ENCODE data around the gene SLC36A2.
"Not testable (repeated sequence)": the region's sequence is repeated elsewhere in the genome, so short reads cannot be mapped to it uniquely, and the experiment has no call there.

Gene SLC36A2

DNA sequence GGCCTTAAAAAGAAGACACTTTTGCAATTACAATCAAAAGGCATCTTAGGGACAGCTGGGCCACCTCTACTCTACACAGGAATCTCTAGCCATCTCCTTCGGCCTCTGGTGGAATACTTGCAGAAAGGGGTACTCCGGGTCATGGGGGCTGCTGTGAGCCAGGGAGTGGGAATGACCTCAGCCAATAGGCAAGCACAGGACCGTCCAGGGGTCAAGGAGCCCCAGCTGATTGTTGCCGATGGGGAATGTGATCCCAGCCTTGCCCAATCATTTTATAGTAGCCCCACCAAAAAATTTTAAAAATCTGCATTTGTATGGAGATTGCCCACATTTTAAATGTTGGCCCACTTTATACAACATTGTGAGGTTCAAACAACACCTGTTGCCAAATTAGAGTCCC lies 26.9 kb downstream of the SLC36A2 start:
- DNase-seq: no peak

DNA sequence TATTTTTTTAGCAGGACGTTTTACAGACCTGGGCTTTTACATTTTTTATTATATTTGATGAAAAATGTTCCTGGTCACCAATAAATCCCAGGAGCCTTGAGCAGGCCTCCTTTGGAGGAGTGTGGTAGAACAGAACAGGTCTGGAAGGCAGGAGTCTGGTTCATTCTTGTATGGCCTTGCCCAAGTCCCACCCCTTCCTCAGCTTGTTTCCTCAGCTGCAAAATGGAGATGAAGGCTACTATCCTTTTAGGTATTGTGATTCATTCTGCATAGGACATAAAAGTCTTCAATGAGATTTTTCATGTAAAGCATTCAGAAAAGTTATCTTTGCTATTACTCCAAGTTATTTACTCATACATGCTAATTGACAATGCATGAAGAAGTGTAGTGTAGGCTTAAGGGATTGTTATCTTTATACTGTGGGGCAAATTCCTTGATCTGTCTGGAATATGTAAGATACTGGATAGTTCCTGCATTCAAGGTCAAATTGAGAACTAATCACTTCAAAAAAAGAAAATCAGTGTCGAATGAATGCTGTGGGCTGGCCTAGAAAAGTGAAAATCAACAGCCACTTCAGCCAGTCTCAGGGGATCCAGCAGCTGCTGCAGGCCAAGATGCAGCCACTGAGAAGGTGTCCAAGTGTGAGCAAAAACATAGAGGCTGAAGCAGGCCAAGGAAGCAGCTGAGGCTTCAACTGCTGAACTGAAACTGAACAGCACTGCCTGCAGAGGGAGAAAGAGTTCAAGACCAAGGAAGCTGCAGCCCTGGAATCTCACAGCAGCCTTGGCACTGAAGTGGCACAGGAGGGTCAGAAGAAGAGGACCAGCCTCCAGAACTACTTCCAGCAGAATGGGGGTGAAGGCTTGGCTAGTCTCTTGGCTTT lies 28.3 kb downstream of the SLC36A2 start:
- DNase-seq: no peak

DNA sequence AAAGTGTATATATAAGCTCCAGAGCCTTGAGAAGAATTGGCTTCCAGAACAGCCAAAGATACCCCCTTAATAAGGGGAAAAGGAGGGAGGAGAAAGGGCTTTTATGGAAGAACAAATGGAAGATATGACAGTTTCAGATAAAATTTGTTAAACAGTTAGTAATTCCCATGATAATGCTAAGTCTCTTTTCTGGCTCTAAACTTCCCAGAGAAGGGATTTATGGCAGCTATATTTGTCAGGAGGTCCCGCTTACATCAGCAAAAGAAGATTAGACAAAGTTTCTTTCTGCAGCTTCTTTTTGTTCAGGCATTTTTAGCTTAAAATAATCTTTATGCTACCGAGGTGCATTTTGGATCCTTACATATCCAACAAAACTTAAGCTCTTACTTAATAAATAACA lies 29.5 kb downstream of the SLC36A2 start:
- no peak for DNase-seq

DNA sequence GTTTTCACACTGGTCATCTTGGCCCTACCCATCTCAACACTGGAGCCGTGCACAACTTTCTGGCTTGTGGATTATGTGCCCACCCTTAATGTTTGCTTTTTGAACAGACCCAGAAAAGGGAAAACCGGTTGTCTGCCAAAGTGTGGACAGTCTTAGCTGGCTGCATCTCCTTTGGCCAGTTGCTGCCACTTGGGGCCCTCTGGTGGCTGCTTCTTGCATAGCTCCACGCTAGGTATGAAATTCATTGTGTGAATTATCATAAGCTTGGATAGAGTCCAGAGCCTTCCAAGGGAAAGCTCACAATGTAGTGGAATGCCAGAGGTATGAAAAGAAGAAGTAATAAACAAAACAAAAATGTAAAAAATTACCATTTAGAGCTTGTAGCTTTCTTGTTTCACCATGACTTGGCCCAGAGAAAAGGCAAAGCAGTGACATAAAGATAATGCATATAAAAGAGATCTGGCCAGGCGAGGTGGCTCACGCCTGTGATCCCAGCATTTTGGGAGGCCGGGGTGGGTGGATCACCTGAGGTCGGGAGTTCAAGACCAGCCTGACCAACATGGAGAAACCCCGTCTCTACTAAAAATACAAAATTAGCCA lies 31.3 kb downstream of the SLC36A2 start:
- peak; percentile 33 to 38 for DNase-seq

DNA sequence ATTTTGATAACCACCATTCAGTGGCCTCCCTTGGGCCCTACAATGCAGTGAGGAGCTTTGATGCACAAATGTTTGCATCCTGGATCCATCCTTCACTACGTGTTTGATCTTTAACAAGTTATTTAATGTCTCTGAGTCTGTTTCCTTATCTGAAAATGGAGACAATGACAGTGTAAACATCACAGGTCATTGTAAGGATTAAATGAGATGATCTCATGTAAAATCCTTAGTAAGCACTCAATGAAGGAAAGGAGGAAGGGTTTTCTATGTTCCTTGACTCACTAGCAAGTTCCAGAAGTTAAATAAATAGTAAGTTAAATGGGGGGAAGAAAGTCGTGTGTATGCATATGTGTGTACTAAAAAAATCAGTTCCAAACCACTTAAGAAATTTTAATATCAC lies 34.0 kb downstream of the SLC36A2 start:
- DNase-seq: no peak

DNA sequence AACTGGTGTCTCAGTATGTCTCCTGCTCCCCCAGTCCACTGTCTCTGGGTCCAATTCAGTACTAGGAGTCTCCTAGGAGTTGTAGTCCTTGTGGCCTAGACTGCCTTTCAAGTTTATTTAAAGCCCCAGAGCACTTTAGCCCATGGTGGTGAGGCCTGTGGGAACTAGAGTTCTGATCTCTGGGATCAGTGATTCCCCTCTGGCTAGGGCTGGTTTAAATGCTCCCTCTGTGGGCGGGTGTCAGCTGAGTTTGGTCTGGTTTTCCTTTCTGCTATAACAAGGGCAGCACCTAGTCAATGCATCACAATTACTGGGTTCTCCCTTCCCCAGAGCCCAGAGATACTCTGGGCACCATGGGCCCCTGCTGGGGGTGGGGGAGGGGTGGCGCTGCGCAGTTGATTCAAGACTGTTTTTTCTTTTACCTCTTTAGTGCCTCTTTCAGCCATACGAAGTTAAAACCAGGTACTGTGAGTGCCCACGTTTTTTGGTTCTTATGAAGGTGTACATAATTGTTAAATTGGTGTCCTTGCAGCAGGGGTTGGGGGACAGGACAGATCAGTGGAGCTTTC lies 34.5 kb downstream of the SLC36A2 start:
- no peak for DNase-seq

DNA sequence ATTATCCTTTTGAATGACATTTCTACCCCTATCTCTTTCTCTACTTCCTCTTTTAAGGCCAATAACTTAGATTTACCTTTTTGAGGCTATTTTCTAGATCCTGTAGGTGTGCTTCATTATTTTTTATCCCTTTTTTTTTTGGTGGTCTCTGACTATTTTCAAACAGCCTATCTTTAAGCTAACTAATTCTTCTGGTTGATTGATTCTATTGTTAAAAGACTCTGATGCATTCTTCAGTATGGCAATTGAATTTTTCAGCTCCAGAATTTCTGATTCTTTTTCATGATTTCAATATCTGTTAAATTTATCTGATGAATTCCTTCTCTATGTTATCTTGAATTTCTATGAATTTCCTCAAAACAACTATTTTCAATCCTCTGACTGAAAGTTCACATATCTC lies 36.4 kb downstream of the SLC36A2 start:
- no peak for DNase-seq

DNA sequence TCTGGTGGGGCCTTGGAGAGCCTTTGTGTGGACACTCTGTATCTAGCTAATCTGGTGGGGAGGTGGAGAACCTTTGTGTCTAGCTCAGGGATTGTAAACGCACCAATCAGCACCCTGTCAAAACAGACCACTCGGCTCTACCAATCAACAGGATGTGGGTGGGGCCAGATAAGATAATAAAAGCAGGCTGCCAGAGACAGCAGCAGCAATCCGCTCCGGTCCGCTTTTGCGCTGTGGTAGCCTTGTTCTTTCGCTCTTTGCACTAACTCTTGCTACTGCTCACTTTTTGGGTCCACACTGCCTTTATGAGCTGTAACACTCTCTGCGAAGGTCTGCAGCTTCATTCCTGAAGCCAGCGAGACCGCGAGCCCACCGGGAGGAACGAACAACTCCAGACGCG lies 37.5 kb downstream of the SLC36A2 start:
- DNase-seq: not testable (repeated sequence)

DNA sequence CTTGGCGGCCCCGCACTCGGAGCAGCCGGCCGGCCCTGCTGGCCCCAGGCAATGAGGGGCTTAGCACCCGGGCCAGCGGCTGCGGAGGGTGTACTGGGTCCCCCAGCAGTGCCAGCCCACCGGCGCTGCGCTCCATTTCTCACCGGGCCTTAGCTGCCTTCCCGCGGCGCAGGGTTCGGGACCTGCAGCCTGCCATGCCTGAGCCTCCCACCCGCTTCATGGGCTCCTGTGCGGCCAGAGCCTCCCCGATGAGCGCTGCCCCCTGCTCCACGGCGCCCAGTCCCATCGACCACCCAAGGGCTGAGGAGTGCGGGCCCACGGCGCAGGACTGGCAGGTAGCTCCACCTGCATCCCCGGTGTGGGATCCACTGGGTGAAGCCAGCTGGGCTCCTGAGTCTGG lies 38.1 kb downstream of the SLC36A2 start:
- not testable (repeated sequence) for DNase-seq

DNA sequence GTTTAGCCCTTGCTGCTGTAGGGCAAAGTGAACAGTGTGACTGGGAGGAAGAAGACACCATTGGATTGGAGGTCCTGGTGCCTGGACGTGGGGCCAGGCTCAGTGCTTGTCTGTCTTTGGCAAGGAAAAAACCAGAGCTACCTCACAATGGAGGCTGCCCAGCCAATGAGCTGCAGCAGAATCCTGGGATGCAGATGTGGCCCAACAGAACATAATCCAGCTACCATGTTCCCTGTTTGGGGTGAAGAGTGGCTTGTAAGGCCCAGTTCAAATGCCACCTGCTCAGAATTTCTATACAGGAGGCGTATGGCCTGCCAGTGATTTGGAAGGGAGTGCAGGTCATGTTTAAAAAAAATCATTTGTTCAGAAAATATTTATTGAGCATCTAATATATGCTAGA lies 43.7 kb downstream of the SLC36A2 start, which contains the start of gene SLC36A3:
SLC36A3 (minus strand) TSS at position 101 of the 400 bp plus-strand sequence. CDS start 412 bp downstream, outside the sequence.
- no peak for DNase-seq

DNA sequence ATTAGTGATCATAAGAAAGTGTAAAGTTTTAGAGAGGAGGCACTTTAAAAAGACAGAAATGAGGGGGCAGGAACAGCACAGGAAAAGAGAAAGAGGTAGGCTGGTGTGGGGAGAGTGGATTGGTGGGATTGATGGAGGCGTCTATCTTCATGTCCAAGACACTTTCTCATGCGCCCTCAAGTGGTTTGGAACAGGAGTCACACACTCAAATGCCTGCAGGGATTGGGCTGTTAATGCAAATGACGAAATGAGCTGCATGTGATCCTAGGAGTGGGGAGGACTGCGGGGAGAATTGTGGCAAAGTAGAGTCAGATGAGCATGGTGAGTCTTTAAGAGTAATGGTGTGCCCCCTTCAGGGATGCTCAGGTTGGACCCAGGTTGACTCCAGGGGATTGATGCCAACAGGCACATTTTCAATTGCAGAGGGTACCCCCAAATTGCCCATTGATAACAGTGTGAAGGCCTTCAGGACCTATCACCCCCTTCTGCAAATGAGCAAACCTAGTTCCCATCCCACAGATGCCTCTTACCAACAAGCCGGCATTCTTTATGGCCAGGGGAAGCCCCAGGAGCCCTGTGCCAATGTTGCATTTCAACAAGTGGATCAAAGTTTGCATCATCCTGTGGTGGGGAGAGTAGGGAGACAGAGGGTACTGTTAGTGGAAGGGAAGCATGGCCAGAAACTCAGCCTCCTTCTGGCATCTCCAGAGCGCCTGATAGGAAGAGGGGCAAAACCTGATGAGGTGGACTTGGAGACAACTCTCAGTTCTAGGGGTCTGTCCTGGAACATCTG lies 49.1 kb downstream of the SLC36A2 start:
- no peak for DNase-seq

DNA sequence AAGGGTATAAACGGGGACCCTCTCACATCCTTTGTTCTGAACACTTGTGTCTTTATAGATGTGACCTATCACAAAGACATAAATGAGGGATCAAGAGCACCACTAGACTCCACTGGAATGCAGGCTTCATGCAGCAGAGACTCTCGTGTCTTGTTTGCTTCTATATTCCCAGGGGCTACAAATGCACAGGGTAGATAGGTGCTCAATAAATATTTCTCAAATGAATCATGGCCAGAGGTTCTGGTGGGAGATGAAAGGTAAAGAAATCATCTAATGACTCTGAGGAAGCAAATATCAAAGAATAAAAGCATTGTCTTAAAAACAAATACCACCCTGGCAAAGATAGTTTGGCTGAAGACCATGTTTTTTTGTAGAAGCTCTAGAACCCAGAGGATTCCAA lies 50.4 kb downstream of the SLC36A2 start:
- DNase-seq: no peak

DNA sequence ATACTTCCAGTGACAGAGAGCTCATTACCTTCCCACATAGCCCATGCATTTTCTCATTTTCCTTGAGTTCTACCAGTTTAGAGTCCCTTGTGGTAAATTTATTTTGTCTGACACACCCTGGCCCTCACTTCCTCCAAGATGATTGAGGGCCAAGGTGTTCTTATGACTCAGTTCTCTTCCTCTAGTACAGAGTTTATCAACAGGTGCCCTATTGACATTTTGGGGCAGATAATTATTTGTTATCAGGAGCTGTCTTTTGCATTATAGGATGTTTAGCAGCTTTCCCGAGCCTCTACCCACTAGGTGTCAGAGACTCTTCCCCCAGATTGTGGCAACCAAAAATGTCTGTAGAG lies 50.9 kb downstream of the SLC36A2 start:
- no peak for DNase-seq

DNA sequence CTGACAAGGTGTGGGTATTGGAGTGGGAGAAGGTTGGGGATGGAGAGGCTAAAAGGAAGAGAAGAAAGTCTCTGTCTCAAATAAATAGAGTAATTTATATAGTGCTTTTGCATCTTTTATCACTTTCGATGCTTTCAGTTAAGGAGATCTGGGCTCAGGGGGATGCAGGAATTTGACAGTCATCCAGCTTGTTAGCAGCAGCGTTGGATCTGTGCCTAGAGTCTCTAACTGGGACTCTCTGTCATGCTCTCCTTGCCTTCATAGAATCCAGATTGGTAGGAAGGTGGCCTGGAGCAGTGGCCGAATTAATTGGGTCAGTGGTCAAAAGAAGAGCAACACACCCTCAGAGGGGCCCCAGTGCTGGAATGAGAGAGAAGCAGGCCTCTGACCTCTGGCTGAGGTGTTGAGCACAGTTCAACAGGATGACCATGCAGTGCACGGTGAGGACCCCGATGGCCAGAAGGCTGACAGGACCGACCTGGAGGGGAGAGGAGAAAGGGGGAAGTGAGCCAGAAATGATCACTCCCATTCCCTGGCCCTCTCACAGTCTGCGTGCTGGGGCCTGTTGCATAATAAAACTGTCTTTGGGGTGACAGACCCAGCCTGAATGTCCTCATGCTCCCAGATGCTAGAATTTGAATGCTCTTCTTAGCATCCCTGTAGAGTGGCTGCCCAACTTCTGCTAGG lies 51.4 kb downstream of the SLC36A2 start:
- DNase-seq: no peak

DNA sequence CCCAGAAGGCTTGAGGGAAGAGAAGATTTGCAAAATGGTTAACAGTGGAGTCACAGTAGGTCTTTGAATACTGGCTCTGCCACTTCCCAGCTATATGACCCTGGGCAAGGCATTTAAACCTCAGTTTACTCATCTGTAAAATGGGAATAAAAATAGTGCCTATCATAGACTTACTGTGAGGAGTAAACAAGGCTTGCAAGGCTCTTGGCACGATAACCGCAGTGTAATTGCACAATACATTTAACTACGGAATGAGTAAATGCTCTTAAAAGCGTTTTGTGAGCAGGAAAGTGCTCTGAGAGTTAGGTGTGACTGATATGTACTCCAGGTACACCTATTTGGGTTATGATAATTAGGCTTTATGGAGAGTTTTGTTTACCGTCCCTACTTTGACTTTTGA lies 52.2 kb downstream of the SLC36A2 start:
- no peak for DNase-seq

DNA sequence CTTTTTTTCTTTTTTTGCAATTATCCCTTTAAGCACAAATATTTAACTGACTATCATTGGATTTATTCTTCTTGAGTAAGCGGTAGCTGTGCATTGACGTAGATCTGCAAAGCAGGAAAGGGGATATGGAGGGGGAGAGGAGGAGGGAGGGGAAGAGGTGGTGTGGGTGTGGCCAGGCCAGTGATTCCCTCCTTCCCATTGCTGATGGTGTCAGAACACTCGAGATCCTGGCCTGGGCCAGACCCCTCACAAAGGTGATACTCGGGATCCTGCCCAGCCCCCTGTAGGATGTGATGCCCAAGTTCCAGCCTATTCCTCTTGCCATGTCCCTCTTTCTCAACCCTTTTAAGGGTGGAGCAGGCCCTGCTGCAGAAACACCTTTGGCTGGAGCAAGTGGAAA lies 53.7 kb downstream of the SLC36A2 start:
- DNase-seq: no peak

DNA sequence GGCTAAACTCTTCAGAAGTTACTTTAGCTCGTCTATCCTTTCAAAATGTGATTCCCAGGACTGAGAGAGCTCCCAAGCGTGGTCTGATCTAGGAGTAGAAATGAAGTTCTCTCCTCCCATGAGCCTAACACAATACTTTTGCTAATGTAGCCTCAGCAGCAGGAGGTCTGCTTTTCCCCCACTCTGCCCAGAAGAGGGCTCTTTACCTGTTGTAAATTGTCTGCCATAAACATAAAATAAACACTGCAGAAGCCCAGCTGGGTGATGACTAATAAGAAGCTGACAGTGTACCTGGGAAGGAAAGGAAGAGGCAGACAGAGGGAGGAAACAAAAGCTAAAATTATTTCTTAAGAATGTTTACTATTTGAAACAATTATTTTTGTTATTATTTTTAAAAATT lies 59.2 kb downstream of the SLC36A2 start:
- DNase-seq: no peak

DNA sequence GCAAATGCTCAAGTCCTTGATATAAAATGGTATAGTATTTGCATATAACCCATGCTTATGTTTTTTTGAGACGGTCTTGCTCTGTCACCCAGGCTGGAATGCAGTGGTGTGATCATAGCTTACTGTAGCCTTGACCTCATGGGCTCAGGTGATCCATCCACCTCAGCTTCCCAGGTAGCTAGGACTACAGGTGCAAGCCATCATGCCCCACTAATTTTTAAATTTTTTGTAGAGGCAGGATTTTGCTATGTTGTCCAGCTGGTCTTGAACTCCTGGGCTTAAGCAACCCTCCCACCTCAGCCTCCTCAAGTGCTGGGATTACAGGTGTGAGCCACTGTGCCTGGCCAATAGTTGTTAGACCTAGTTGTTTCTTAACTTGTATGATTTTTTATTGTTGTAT lies 61.1 kb downstream of the SLC36A2 start:
- DNase-seq: no peak

DNA sequence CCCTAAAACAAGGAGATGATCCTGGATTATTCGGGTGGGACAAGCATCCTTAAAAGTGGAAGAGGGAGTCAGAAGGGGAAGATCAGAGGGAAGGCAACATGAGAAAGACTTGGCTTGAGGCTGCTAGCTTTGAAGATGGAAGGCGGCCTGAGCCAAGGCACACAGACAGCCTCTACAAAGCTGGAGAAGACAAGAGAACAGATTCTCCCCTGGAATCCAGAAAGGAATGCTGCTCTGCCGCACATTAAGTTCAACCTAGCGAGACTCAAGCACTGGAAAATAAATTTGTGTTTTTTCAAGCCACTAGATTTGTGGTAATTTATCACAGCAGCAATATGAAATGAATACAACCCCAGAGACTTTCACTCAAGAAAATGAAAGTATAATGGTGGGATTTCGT lies 61.7 kb downstream of the SLC36A2 start:
- no peak for DNase-seq

DNA sequence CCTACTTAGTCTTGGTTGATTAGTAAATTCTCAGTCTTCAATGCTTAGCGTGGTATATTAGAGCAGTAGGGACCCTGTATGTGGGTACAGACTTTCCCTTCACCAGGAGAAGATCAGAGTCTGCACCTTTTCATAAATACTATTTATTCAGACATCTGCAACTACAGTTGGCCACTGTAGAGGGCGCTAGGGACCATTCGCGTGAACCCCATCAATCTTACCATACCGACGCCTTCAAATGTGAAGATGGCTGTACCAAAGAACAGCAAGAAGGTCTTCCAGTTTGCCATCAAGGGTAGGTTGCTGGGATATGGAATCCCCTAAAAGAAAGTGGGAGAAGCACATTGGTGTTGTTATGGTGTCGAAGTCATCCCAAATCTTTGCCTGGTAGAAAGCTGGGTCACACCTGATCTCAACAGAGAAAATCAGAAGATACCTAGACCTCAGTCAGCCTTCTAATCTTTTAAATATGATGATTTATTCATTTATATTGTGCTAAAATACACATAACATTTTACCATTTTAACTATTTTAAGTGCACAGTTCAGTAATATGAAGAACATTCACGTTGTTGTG lies 62.9 kb downstream of the SLC36A2 start:
- no peak for DNase-seq

DNA sequence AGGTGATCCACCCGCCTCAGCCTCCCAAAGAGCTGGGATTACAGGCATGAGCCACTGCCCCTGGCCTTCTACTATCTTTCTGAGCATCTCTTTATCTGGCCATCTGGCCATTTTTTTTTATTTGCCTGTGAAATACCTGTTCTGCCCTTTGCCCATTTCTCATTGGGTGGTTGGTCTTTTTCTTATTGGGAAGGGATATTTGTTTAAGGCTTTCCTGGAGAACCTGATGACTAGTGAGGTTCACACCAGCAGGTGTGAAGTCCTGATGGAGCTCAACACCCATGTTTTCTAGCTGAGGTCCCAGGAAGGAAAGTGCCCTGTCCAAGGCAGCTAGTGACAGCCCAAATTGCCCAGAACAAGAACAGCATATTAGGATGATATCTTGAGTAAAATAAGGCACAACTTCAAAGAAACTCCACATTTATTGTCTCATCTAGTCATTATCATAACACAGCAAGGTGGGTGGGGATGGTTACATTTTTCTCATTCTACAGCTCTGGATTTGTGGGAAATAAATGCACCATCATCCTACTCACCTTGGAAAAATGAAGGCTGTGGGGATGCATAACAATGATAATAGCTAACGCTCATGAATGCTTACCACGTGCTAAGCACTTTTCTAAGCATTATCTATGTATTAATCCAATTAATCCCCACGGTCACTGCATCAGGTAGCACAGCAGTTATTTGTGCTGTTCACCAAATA lies 64.1 kb downstream of the SLC36A2 start:
- no peak for DNase-seq

Data from CD4-positive, alpha-beta T cell treated with Interferon alpha-2 for 1 hour (primary cell).